ENCODE data around the gene STK17A. TPM values are rescaled to one million over a fixed set of nuclear protein-coding genes. Genes with fewer than 3 reads are reported as not detected.
"Not testable (repeated sequence)": the region's sequence is repeated elsewhere in the genome, so short reads cannot be mapped to it uniquely, and the experiment has no call there.

STK17A gene
- total RNA-seq, 1 experiment from 2014 or later = 4.5 TPM

DNA sequence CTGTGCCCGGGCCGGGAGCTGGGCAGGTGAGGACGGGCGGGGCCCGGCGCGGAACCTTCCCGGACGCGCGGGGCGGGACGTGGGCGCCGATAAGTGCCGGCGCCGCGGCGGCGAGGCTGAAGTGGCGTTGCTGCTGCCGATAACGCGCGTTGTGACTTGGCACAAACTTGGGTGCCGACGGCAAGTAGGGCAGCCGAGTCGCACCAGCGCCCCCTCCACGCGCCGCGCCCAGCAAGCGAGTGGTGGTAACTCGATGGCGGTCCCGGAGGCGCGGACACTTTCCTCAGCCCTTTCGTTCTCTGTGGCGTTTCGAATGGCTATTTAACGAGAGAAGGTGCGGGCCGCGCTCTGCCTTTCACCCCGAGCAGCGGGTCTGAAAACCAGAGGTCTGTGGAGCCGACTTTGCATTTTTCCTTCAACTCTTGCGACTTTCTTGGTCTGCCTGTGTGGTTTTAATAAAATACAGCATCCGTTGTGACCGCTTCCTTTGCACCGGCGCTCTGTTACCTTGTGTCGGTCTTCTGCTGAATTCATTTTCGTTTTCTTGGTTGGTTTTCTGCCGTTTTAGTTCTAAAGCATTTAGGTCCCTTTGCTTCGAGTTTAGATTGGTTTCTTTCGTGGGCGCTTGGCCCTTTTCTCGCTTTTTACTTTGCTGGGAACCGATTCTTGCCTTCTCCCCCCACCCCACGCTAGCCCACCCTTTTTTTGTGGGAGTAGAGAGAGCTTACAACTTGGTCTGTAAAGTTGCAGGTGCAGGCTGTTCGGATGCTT is 701 bp downstream of the STK17A start:
- H3K4me1 ChIP-seq = no peaks in the 10 kb centered on the region
- no peaks in the 10 kb centered on the region; the same call in 1 of the 2 replicates for H3K27me3 ChIP-seq
- no peaks in the 10 kb centered on the region for H3K36me3 ChIP-seq
- no peak overlapping the region; the same call in 1 of the 2 replicates for H3K27ac ChIP-seq
- peak; percentile 61 to 67 for DNase-seq
- H3K9me3 ChIP-seq (replicated peaks) = no peaks in the 10 kb centered on the region
- peak overlapping the region; percentile 79 for H3K4me3 ChIP-seq

GRCh38 chr7:43584195-43584586 is 1.3 kb downstream of the STK17A start:
- Histone ChIP-seq H3K27me3 (no peaks in the 10 kb centered on the region; the same call in 1 of the 2 replicates), H3K36me3 (no peaks in the 10 kb centered on the region), H3K27ac (no peak overlapping the region), H3K4me1 (no peaks in the 10 kb centered on the region), H3K4me3 (peak overlapping the region; percentile 79), H3K9me3 (replicated peaks) (no peaks in the 10 kb centered on the region)
- DNase-seq = peak in 1 of 2 experiments; percentile 24

GRCh38 chr7:43584733-43585132 is 1.8 kb downstream of the STK17A start:
- not testable (repeated sequence) for H3K4me1 ChIP-seq; H3K4me3 ChIP-seq; H3K27me3 ChIP-seq; DNase-seq; H3K9me3 ChIP-seq (replicated peaks); H3K36me3 ChIP-seq; H3K27ac ChIP-seq

DNA sequence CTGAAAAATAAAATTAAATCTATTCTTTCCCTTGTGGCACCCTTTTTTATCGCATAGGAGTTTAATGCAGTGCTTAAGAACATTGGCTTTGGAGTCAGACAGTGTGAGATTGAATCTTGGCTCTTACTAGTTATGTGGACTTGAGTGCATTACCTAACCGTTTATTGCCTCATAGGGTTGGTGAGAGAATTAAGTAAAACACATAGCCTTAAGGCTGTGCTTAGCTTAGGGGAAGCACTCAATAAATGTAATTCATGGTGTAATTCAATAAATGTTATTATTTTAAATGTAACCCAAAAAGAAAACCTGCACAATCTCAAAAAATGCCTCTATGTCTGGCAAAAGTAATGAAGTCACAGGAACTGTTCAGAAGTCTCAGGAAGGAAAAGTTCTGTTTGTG is 2.7 kb downstream of the STK17A start:
- Histone ChIP-seq H3K36me3 (no peaks in the 10 kb centered on the region), H3K9me3 (replicated peaks) (no peaks in the 10 kb centered on the region), H3K4me3 (no peak overlapping the region), H3K27ac (no peak overlapping the region), H3K27me3 (no peaks in the 10 kb centered on the region; the same call in 1 of the 2 replicates), H3K4me1 (no peaks in the 10 kb centered on the region)
- DNase-seq = no peak

- Histone ChIP-seq H3K27ac (no peak overlapping the region), H3K27me3 (no peaks in the 10 kb centered on the region), H3K4me1 (no peaks in the 10 kb centered on the region), H3K9me3 (replicated peaks) (no peaks in the 10 kb centered on the region), H3K36me3 (no peaks in the 10 kb centered on the region), H3K4me3 (no peak overlapping the region)
- DNase-seq = no peak
Measured at GRCh38 chr7:43586251-43586900, 3.5 kb downstream of the STK17A start.

- Histone ChIP-seq H3K4me3 (no peak overlapping the region), H3K4me1 (no peaks in the 10 kb centered on the region), H3K27me3 (no peaks in the 10 kb centered on the region), H3K36me3 (no peaks in the 10 kb centered on the region), H3K9me3 (replicated peaks) (no peaks in the 10 kb centered on the region), H3K27ac (no peak overlapping the region)
- no peak for DNase-seq
Measured at GRCh38 chr7:43588477-43589132, 5.7 kb downstream of the STK17A start.

DNA sequence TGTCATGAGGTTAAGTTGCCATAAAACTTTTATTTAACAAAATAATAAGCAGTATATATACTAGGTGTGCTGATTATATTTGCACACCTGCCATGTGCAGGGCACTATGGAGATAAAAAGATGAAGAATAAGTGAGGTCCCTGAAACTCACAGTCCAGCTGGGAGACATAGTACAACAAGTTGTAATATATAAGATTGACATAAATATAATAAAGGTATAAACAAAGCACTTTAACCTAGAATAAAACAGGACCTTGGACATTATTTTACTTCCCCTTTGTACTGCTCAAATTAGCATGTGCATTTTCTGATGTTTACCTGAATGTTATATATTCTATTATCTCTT is 6.2 kb downstream of the STK17A start:
- no peak overlapping the region for H3K4me3 ChIP-seq
- H3K27ac ChIP-seq = no peak overlapping the region
- no peaks in the 10 kb centered on the region for H3K4me1 ChIP-seq
- H3K36me3 ChIP-seq = no peaks in the 10 kb centered on the region
- DNase-seq = no peak
- H3K27me3 ChIP-seq = no peaks in the 10 kb centered on the region
- no peaks in the 10 kb centered on the region for H3K9me3 ChIP-seq (replicated peaks)

- DNase-seq = no peak
- Histone ChIP-seq H3K27me3 (no peaks in the 10 kb centered on the region), H3K9me3 (replicated peaks) (no peaks in the 10 kb centered on the region), H3K4me1 (no peaks in the 10 kb centered on the region), H3K36me3 (no peaks in the 10 kb centered on the region), H3K27ac (no peak overlapping the region), H3K4me3 (no peak overlapping the region)
Measured at GRCh38 chr7:43589728-43590127, 6.8 kb downstream of the STK17A start.

- H3K4me3 ChIP-seq = no peak overlapping the region
- DNase-seq = no peak
- no peaks in the 10 kb centered on the region for H3K9me3 ChIP-seq (replicated peaks)
- H3K27ac ChIP-seq = no peak overlapping the region
- no peaks in the 10 kb centered on the region for H3K27me3 ChIP-seq
- H3K4me1 ChIP-seq = no peaks in the 10 kb centered on the region
- H3K36me3 ChIP-seq = no peaks in the 10 kb centered on the region
Measured at GRCh38 chr7:43590862-43591557, 8.1 kb downstream of the STK17A start.

DNA sequence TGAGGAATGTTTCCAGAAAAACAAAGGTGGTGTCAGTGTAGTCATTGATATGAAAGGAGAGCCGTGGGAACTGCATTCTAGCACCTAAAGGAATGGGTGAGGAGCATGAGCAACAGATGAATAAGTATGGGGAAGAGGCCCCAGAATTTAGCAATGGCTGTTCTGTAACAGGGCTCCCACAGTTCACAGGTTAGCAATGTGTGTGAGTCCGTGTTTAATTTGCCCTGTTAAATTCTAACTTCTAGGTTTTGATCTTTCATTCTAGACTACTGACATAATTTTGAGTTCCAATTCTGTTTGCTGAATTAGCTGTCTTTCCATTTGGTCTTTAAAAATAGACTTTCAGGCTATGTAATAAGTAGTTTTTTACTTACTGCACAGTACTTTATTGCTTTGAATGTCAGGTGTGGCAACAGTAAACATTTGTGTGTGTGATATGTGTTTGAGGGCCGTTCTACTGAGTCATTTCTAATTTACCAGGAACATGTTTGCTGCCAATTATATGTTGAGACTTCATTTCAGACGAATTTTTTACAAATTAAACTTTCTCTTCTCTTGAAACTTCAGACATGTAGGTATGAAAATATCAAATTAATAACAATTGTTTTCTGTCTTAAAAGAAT is 8.8 kb downstream of the STK17A start:
- no peak overlapping the region for H3K27ac ChIP-seq
- no peak overlapping the region for H3K4me3 ChIP-seq
- DNase-seq = no peak
- no peaks in the 10 kb centered on the region for H3K36me3 ChIP-seq
- no peaks in the 10 kb centered on the region for H3K4me1 ChIP-seq
- H3K9me3 ChIP-seq (replicated peaks) = no peaks in the 10 kb centered on the region
- H3K27me3 ChIP-seq = no peaks in the 10 kb centered on the region

GRCh38 chr7:43592326-43592725 is 9.4 kb downstream of the STK17A start:
- Histone ChIP-seq H3K36me3 (no peaks in the 10 kb centered on the region), H3K4me3 (no peak overlapping the region), H3K27me3 (no peaks in the 10 kb centered on the region), H3K4me1 (no peaks in the 10 kb centered on the region), H3K27ac (no peak overlapping the region), H3K9me3 (replicated peaks) (no peaks in the 10 kb centered on the region)
- no peak for DNase-seq

DNA sequence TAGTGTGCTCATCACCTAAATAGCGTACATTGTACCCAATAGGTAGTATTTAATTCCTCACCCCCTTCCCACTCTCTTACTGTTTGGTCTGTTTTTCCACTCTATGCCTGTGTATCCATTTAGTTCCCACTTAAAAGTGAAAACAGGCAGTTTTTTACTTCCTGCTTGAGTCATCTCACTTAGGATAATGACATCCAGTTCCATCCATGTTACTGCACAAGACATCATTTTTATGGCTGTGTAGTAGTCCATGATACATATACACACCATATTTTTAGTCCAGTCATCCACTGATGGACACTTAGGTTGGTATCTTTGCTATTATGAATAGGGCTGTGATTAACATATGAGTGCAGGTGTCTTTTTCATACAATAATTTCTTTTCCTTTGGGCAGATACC is 10.1 kb downstream of the STK17A start:
- DNase-seq = no peak
- Histone ChIP-seq H3K27ac (no peak overlapping the region), H3K27me3 (no peaks in the 10 kb centered on the region), H3K9me3 (replicated peaks) (no peaks in the 10 kb centered on the region), H3K4me1 (no peaks in the 10 kb centered on the region), H3K36me3 (no peaks in the 10 kb centered on the region), H3K4me3 (no peak overlapping the region)

GRCh38 chr7:43594020-43594419 is 11.1 kb downstream of the STK17A start:
- Histone ChIP-seq H3K4me1 (no peaks in the 10 kb centered on the region), H3K4me3 (no peak overlapping the region), H3K27ac (no peak overlapping the region), H3K36me3 (no peaks in the 10 kb centered on the region), H3K27me3 (no peaks in the 10 kb centered on the region), H3K9me3 (replicated peaks) (no peaks in the 10 kb centered on the region)
- no peak for DNase-seq

DNA sequence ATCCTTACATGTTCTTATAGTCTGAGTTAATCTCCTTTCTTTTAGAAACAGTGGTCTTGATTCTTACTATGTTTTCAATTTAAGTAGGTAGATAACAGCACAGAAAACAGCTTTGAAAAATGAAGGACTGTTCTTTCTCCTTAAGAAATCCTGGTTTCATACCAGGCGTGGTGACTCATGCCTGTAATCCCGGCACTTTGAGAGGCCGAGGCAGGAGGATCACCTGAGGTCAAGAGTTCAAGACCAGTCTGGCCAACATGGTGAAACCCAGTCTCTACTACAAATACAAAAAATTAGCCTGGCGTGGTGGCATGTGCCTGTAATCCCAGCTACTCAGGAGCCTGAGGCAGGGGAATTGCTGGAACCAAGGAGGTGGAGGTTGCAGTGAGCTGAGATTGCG is 13.5 kb downstream of the STK17A start:
- H3K36me3 ChIP-seq = not testable (repeated sequence)

More for the DNA sequence above, 13.5 kb downstream of the STK17A start:
- not testable (repeated sequence) for H3K4me1 ChIP-seq; H3K27me3 ChIP-seq; H3K4me3 ChIP-seq; H3K9me3 ChIP-seq (replicated peaks); H3K27ac ChIP-seq; DNase-seq

Data from SJCRH30 (cell line).